Erythroblast (primary cell): Measurements from ENCODE around the gene ZNF705A.
"Not testable (repeated sequence)": the region's sequence is repeated elsewhere in the genome, so short reads cannot be mapped to it uniquely, and the experiment has no call there.

Source experiments
- GATA1 ChIP-seq: IDR thresholded peaks from 2 replicates; pipeline ENCODE4 v1.6.1; 2011; ENCODE audit warnings: low read depth, mild to moderate bottlenecking, control low read depth, low read length, moderate library complexity
- POLR2A ChIP-seq: IDR thresholded peaks from 2 replicates; pipeline ENCODE4 v1.6.1; 2011; ENCODE audit warnings: mild to moderate bottlenecking, low read length

GRCh38 chr12:8229486-8229885 lies 72.7 kb downstream of the ZNF705A start:
- not testable (repeated sequence) for TF ChIP-seq POLR2A, GATA1
